OCI-LY7 (cell line): Measurements from ENCODE around the gene HSBP1L1. TPM values are rescaled to one million over a fixed set of nuclear protein-coding genes. Genes with fewer than 3 reads are reported as not detected.

Source experiments
- BruUV-seq: library from RNA; stranded (reverse); fragments of 400-500 nt; replicated peaks from 2 replicates; lab custom pipeline; 2021; lab: Mats Ljungman, UMichigan
- CTCF ChIA-PET: fragments of 300-600 bp; sonication (Branson Sonifier 250); formaldehyde crosslinking; loops from one replicate; lab custom pipeline; 2022; ENCODE audit warnings: antibody characterized with exemption; ENCODE audit not compliant: unreplicated experiment; lab: Charles Lee
- POLR2A ChIA-PET: fragments of 300-600 bp; sonication (Branson Sonifier 250); formaldehyde crosslinking; loops from one replicate; lab custom pipeline; 2022; ENCODE audit warnings: antibody characterized with exemption; lab: Charles Lee
- DNase-seq: peaks from one replicate; pipeline ENCODE4 v3.0.0-alpha.2; 2015; ENCODE audit warnings: low spot score
- H2AFZ ChIP-seq: fragments of 200-600 bp; sonication (generic), shearing (Covaris generic); 2 replicates; pipeline ENCODE4 v1.6.1; 2014; ENCODE audit warnings: mild to moderate bottlenecking, antibody characterized with exemption, low read length, moderate library complexity
- H3K27ac ChIP-seq: fragments of 200-600 bp; sonication (generic); 2 replicates; pipeline ENCODE4 v1.5.1; 2014; ENCODE audit warnings: mixed run types, low read depth, mild to moderate bottlenecking, moderate library complexity, low read length, inconsistent platforms; ENCODE audit not compliant: poor library complexity, severe bottlenecking
- H3K36me3 ChIP-seq: fragments of 200-600 bp; sonication (generic); 2 replicates; pipeline ENCODE4 v1.6.1; 2014; ENCODE audit warnings: mild to moderate bottlenecking, antibody characterized with exemption, low read length, moderate library complexity, mixed read lengths; ENCODE audit not compliant: insufficient read depth
- H3K4me1 ChIP-seq: fragments of 200-600 bp; sonication (generic); 2 replicates; pipeline ENCODE4 v1.5.1; 2014; ENCODE audit warnings: mild to moderate bottlenecking, low read length; ENCODE audit not compliant: insufficient read depth, poor library complexity, severe bottlenecking
- H3K4me2 ChIP-seq: fragments of 200-600 bp; sonication (generic); 2 replicates; pipeline ENCODE4 v1.6.1; 2014; ENCODE audit warnings: mild to moderate bottlenecking, low read length
- H3K4me3 ChIP-seq: fragments of 200-600 bp; sonication (generic); 2 replicates; pipeline ENCODE4 v1.5.1; 2014; ENCODE audit warnings: mild to moderate bottlenecking, low read depth, low read length; ENCODE audit not compliant: poor library complexity, severe bottlenecking
- H3K79me2 ChIP-seq: fragments of 200-600 bp; sonication (generic); 2 replicates; pipeline ENCODE4 v1.6.1; 2016; ENCODE audit warnings: low read depth, mild to moderate bottlenecking, low read length, moderate library complexity, mixed read lengths; ENCODE audit not compliant: insufficient read depth
- H3K9me2 ChIP-seq: fragments of 200-600 bp; sonication (generic); 2 replicates; pipeline ENCODE4 v1.6.1; 2016; ENCODE audit warnings: mild to moderate bottlenecking, low read length, mixed read lengths; ENCODE audit not compliant: insufficient read depth
- H3K9me3 ChIP-seq: fragments of 200-600 bp; sonication (generic); 2 replicates; pipeline ENCODE4 v1.6.1; 2014; ENCODE audit warnings: mild to moderate bottlenecking, mixed run types, low read length, mixed read lengths
- H4K20me1 ChIP-seq: fragments of 200-600 bp; sonication (generic); 2 replicates; pipeline ENCODE4 v1.6.1; 2014; ENCODE audit warnings: mild to moderate bottlenecking, antibody characterized with exemption, low read length, moderate library complexity, mixed read lengths; ENCODE audit not compliant: insufficient read depth
- EZH2phosphoT487 ChIP-seq: fragments of 200-600 bp; sonication (generic); IDR thresholded peaks from 2 replicates; pipeline ENCODE4 v1.6.1; 2018; ENCODE audit warnings: low read depth, borderline replicate concordance, mild to moderate bottlenecking, mixed run types, antibody characterized with exemption, low read length, moderate library complexity, mixed read lengths
- intact Hi-C: fragments of 100-400 bp; cut with micrococcal nuclease; formaldehyde crosslinking; loops from one replicate; pipeline ENCODE4 v1.10.0; 2022; ENCODE audit not compliant: unreplicated experiment
- total RNA-seq, 2 experiments: library from RNA; depleted of rRNA in 1 of 2; stranded (reverse); fragments of >200 nt in 1 of 2; shearing (Covaris generic) in 1 of 2; gene quantifications; 2 replicates each; pipeline ENCODE4 v1.2.3, GENCODE V29; 2014 to 2022
- TF ChIP-seq, protein P1 (sequence below): fragments of 200-600 bp; sonication (generic); conservative IDR thresholded peaks from 2 replicates; pipeline ENCODE4 v1.5.1; 2014; ENCODE audit warnings: mild to moderate bottlenecking, antibody characterized with exemption, low read length, moderate library complexity, mixed read lengths

HSBP1L1 gene
- total RNA-seq, 2 experiments from 2014 or later = not detected

DNA sequence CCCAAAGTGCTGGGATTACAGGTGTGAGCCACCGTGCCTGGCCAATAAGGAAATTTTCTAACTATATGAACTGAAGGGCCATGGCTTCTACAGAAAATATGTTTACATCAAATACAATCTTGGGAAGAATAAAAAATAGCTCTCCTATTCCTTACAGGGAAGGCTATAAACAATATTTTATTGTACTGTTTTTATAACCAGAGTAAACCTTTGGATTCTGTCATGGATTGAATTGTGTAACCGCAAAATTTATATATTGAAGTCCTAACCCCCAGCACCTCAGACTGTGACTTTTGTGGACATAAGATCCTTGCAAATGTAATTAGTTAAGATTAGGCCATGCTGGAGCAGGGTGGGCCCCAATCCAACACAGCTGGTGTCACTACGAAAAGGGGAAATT, 8.3 kb downstream of the HSBP1L1 start:
- no peak overlapping the region for H3K27ac ChIP-seq
- TF ChIP-seq EZH2phosphoT487 = no peak
- TF ChIP-seq, protein P1, sequence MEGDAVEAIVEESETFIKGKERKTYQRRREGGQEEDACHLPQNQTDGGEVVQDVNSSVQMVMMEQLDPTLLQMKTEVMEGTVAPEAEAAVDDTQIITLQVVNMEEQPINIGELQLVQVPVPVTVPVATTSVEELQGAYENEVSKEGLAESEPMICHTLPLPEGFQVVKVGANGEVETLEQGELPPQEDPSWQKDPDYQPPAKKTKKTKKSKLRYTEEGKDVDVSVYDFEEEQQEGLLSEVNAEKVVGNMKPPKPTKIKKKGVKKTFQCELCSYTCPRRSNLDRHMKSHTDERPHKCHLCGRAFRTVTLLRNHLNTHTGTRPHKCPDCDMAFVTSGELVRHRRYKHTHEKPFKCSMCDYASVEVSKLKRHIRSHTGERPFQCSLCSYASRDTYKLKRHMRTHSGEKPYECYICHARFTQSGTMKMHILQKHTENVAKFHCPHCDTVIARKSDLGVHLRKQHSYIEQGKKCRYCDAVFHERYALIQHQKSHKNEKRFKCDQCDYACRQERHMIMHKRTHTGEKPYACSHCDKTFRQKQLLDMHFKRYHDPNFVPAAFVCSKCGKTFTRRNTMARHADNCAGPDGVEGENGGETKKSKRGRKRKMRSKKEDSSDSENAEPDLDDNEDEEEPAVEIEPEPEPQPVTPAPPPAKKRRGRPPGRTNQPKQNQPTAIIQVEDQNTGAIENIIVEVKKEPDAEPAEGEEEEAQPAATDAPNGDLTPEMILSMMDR = no peak
- BruUV-seq = no TSS peak
- DNase-seq = no peak
- H3K4me3 ChIP-seq = no peak overlapping the region
- ChIA-PET CTCF (no interaction called here), POLR2A (no interaction called here)
- H3K36me3 ChIP-seq = peaks cover 65% of the 10 kb centered on the region
- H3K9me3 ChIP-seq = no peaks in the 10 kb centered on the region
- H2AFZ ChIP-seq = no peak overlapping the region
- no peak overlapping the region for H3K4me2 ChIP-seq
- intact Hi-C loops = no loop called here
- no peaks in the 10 kb centered on the region for H3K9me2 ChIP-seq
- H4K20me1 ChIP-seq = 0 out of 2 replicates have a peak, but pooled peaks cover 1% of the 10 kb centered on the region
- peaks cover 30% of the 10 kb centered on the region for H3K79me2 ChIP-seq
- no peaks in the 10 kb centered on the region for H3K4me1 ChIP-seq

DNA sequence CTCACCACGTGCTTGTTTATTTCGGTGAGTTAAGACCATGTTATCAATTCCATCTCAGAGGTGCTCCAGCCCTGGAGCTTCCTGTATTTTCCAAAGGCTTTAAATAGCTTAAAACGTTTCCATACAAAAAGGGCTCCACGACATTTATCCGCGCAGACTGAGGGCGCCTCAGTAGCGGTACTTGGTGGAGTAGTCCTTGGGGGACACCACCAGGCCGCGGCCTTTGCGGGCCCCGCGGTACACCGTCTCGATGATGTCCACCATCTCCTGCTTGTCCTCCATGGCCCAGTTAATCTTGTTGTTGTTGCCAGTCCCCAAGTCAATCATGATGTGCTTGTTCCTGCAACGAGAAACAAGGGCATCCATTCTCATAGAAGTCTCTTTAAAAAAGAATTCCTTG, 9.1 kb downstream of the HSBP1L1 start:
- ChIA-PET POLR2A (no interaction called here), CTCF (no interaction called here)
- Histone ChIP-seq H3K79me2 (peaks cover 38% of the 10 kb centered on the region), H3K4me2 (no peak overlapping the region), H3K27ac (no peak overlapping the region), H3K9me2 (no peaks in the 10 kb centered on the region), H3K4me3 (no peak overlapping the region), H3K4me1 (no peaks in the 10 kb centered on the region), H2AFZ (no peak overlapping the region), H4K20me1 (peaks cover 6% of the 10 kb centered on the region; the same call in 1 of the 2 replicates), H3K36me3 (peaks cover 69% of the 10 kb centered on the region), H3K9me3 (no peaks in the 10 kb centered on the region)
- BruUV-seq = no TSS peak
- intact Hi-C loops = no loop called here
- DNase-seq = no peak
- no peak for TF ChIP-seq EZH2phosphoT487
- TF ChIP-seq, protein P1 = no peak

DNA sequence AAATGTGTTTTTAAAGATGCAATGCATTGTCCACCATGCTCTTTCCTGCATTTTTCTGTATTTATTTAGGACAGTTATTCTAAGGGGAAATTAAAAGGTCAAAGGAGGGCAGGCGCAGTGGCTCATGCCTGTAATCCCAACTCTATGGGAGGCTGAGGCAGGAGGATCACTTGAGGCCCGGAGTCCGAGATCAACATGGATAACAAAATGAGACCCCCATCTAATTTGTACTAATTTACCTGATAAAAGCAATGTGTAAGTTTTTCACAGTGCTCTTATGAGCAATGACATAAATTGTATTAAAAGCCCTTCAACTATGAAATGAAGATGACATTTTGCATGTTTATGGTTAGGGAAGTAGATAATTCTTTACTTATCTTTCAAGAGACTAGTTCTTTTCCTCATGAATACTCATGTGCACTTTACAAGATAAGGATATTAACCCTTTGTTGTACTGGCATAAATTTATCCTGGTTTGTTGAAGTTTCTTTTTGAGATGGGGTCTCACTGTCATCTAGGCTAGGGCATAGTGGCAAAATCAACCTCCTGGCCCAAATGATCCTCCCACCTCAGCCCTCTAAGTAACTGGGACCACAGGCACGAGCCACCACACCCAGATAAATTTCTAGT, 9.7 kb downstream of the HSBP1L1 start:
- Histone ChIP-seq H3K4me1 (no peaks in the 10 kb centered on the region), H4K20me1 (peaks cover 6% of the 10 kb centered on the region; the same call in 1 of the 2 replicates), H3K4me3 (no peak overlapping the region), H3K79me2 (peaks cover 43% of the 10 kb centered on the region), H3K27ac (no peak overlapping the region), H3K9me2 (no peaks in the 10 kb centered on the region), H3K9me3 (no peaks in the 10 kb centered on the region), H3K36me3 (peaks cover 70% of the 10 kb centered on the region), H2AFZ (no peak overlapping the region), H3K4me2 (no peak overlapping the region)
- ChIA-PET CTCF (no interaction called here), POLR2A (no interaction called here)
- intact Hi-C loops = no loop called here
- no peak for TF ChIP-seq EZH2phosphoT487
- DNase-seq = no peak
- no TSS peak for BruUV-seq
